Spleen (tissue), 7 donors: ENCODE data around the gene CDK14.

ENCODE experiments used
- CTCF ChIP-seq, 11 experiments: fragments of 200-600 bp in 7 of 11; fragments of 450-650 bp in 4 of 11; sonication (generic) in 4 of 11; IDR thresholded peaks in 8 of 11; conservative IDR thresholded peaks in 3 of 11; 1 replicate in 7 of 11; 2 replicates in 4 of 11; pipeline versions ENCODE4 v1.4.0 to v1.8.0; 2016 to 2021; ENCODE audit warnings: antibody characterized with exemption in 11 of 11, inconsistent platforms in 4 of 11, mild to moderate bottlenecking in 1 of 11
- POLR2AphosphoS5 ChIP-seq, 3 donors: sonication (generic); formaldehyde crosslinking; IDR thresholded peaks; one replicate each; pipeline ENCODE4 v1.5.1; 2017; ENCODE audit warnings: antibody characterized with exemption in 3 of 3
- donor health status: DM: no; HTN: no; CAD: no; lungs with moderate emphysema.
- donor health status: DM: no; HTN: no; CAD: no.
- donor health status: DM: no; HTN: no; CAD: no.

GRCh38 chr7:91030680-91031380 lies 434.7 kb downstream of the CDK14 start:
- TF ChIP-seq POLR2AphosphoS5 (IDR thresholded peaks at IDR 0.05) (no peak), CTCF (IDR thresholded peaks at IDR 0.05 in 8 of 11, conservative IDR thresholded peaks at IDR 0.05 in 3 of 11) (no peak)
